Ishikawa (cell line): ENCODE measurements around the gene RER1.

Experiments used
- CEBPB ChIP-seq: IDR thresholded peaks from 2 replicates; pipeline ENCODE4 v1.6.1; 2012
- CREB1 ChIP-seq: IDR thresholded peaks from 2 replicates; pipeline ENCODE4 v1.6.1; 2012; ENCODE audit warnings: low read depth
- EGR1 ChIP-seq: IDR thresholded peaks from 2 replicates; pipeline ENCODE4 v1.6.1; 2012
- EP300 ChIP-seq: IDR thresholded peaks from 2 replicates; pipeline ENCODE4 v1.6.1; 2012; ENCODE audit warnings: borderline replicate concordance
- FOXM1 ChIP-seq: IDR thresholded peaks from 2 replicates; pipeline ENCODE4 v1.6.1; 2012; ENCODE audit warnings: low read depth, borderline replicate concordance
- NFIC ChIP-seq: IDR thresholded peaks from 2 replicates; pipeline ENCODE4 v1.6.1; 2012
- RAD21 ChIP-seq: IDR thresholded peaks from 2 replicates; pipeline ENCODE4 v1.6.1; 2012; ENCODE audit warnings: low read depth
- TAF1 ChIP-seq: IDR thresholded peaks from 2 replicates; pipeline ENCODE4 v1.6.1; 2012; ENCODE audit warnings: low read depth, mild to moderate bottlenecking
- TCF12 ChIP-seq: IDR thresholded peaks from 2 replicates; pipeline ENCODE4 v1.6.1; 2012; ENCODE audit warnings: low read depth
- TEAD4 ChIP-seq: IDR thresholded peaks from 2 replicates; pipeline ENCODE4 v1.6.1; 2012
- YY1 ChIP-seq: IDR thresholded peaks from 2 replicates; pipeline ENCODE4 v1.6.1; 2012; ENCODE audit warnings: low read depth
- ZBTB7A ChIP-seq: IDR thresholded peaks from 2 replicates; pipeline ENCODE4 v1.6.1; 2012; ENCODE audit warnings: low read depth
- TF ChIP-seq, protein P1 (sequence below): IDR thresholded peaks from 2 replicates; pipeline ENCODE4 v1.6.1; 2012
- TF ChIP-seq, protein P2 (sequence below): IDR thresholded peaks from 2 replicates; pipeline ENCODE4 v1.6.1; 2012
- TF ChIP-seq, protein P3 (sequence below): IDR thresholded peaks from 2 replicates; pipeline ENCODE4 v1.6.1; 2012; ENCODE audit warnings: low read depth, mild to moderate bottlenecking

RER1 gene

GRCh38 chr1:2427051-2427450 lies 35.4 kb downstream of the RER1 start:
- TF ChIP-seq TAF1 (no peak), EGR1 (no peak), CREB1 (no peak), ZBTB7A (no peak), YY1 (no peak)
- TF ChIP-seq, protein P1, sequence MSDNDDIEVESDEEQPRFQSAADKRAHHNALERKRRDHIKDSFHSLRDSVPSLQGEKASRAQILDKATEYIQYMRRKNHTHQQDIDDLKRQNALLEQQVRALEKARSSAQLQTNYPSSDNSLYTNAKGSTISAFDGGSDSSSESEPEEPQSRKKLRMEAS: no peak
- TF ChIP-seq, protein P2, sequence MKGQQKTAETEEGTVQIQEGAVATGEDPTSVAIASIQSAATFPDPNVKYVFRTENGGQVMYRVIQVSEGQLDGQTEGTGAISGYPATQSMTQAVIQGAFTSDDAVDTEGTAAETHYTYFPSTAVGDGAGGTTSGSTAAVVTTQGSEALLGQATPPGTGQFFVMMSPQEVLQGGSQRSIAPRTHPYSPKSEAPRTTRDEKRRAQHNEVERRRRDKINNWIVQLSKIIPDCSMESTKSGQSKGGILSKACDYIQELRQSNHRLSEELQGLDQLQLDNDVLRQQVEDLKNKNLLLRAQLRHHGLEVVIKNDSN: no peak

GRCh38 chr1:2427976-2428375 lies 36.3 kb downstream of the RER1 start:
- no peak for TF ChIP-seq EP300
- no peak for TF ChIP-seq ZBTB7A
- TF ChIP-seq, protein P2: no peak
- TF ChIP-seq RAD21: no peak
- TF ChIP-seq TEAD4: no peak
- TF ChIP-seq, protein P3, sequence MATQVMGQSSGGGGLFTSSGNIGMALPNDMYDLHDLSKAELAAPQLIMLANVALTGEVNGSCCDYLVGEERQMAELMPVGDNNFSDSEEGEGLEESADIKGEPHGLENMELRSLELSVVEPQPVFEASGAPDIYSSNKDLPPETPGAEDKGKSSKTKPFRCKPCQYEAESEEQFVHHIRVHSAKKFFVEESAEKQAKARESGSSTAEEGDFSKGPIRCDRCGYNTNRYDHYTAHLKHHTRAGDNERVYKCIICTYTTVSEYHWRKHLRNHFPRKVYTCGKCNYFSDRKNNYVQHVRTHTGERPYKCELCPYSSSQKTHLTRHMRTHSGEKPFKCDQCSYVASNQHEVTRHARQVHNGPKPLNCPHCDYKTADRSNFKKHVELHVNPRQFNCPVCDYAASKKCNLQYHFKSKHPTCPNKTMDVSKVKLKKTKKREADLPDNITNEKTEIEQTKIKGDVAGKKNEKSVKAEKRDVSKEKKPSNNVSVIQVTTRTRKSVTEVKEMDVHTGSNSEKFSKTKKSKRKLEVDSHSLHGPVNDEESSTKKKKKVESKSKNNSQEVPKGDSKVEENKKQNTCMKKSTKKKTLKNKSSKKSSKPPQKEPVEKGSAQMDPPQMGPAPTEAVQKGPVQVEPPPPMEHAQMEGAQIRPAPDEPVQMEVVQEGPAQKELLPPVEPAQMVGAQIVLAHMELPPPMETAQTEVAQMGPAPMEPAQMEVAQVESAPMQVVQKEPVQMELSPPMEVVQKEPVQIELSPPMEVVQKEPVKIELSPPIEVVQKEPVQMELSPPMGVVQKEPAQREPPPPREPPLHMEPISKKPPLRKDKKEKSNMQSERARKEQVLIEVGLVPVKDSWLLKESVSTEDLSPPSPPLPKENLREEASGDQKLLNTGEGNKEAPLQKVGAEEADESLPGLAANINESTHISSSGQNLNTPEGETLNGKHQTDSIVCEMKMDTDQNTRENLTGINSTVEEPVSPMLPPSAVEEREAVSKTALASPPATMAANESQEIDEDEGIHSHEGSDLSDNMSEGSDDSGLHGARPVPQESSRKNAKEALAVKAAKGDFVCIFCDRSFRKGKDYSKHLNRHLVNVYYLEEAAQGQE: no peak
- TF ChIP-seq, protein P1: no peak
- TF ChIP-seq NFIC: no peak
- TF ChIP-seq TCF12: no peak
- TF ChIP-seq FOXM1: no peak
- TF ChIP-seq EGR1: no peak
- TF ChIP-seq CEBPB: no peak
- no peak for TF ChIP-seq YY1
- no peak for TF ChIP-seq CREB1

DNA sequence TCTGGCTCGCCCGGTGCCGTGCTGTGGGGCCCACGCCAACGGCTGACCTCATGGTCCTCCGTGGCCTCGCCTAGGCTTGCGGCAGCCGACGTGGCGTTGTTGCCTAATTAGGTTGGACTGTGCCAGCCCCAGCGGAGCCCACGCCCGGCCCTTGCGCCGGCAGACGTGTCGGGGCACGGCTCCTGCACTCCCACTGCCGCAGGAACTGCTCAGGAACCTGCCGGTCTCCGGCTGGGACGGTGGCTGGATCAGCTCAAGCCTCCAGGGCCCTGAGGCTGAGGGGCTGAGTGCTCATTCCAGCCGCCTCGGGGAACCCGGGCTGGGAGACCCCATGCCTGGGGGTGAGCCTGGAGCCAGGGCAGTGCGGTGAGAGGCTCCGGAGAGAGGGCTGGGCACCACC lies 36.8 kb downstream of the RER1 start:
- TF ChIP-seq, protein P3: no peak
- TF ChIP-seq EGR1 (no peak), TEAD4 (no peak), FOXM1 (no peak), TAF1 (no peak), EP300 (no peak), ZBTB7A (no peak), YY1 (no peak), CEBPB (no peak), CREB1 (no peak), RAD21 (no peak), NFIC (no peak), TCF12 (no peak)
- TF ChIP-seq, protein P1: no peak
- TF ChIP-seq, protein P2: no peak

GRCh38 chr1:2429780-2430591 lies 38.3 kb downstream of the RER1 start:
- TF ChIP-seq RAD21: peak; percentile 55
- TF ChIP-seq TAF1: no peak

GRCh38 chr1:2430592-2430973 lies 38.9 kb downstream of the RER1 start:
- TF ChIP-seq, protein P1: no peak
- TF ChIP-seq TEAD4 (no peak), EGR1 (no peak), CREB1 (no peak), RAD21 (no peak), YY1 (no peak), CEBPB (no peak), TAF1 (no peak), FOXM1 (no peak), NFIC (no peak), TCF12 (no peak), EP300 (no peak), ZBTB7A (no peak)
- TF ChIP-seq, protein P2: no peak
- TF ChIP-seq, protein P3: no peak
